Measurements from ENCODE around the gene MAPK7. TPM values are rescaled to one million over a fixed set of nuclear protein-coding genes. Genes with fewer than 3 reads are reported as not detected.

Gene MAPK7
- total RNA-seq, 3 donors from 2014 or later = 21.4 to 39.0 (median 22.7) TPM

DNA sequence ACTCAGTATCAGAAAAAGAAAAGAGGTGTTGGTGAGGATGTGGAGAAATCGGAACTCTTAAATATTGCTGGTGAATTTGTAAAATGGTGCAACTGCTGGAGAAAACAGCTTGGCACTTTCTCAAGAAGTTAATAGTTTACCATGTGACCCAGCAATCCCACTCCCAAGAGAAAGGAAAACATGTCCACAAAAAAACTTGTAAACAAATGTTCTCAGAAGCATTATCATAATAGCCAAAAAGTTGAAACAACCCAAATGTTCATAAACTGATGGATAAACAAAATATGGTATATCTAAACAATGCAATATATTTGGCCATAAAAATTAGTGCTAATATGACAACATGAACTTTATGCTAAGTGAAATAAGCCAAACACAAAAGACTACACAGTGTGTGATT, 2.6 kb upstream of the MAPK7 start:
- peaks cover 2% of the 10 kb centered on the region for H3K36me3 ChIP-seq
- H3K27ac ChIP-seq = no peak overlapping the region
- H3K4me1 ChIP-seq = peaks cover 7% of the 10 kb centered on the region in 2 donors
- H3K9me3 ChIP-seq = no peaks in the 10 kb centered on the region
- H3K27me3 ChIP-seq = no peaks in the 10 kb centered on the region
- no peak for DNase-seq (ENCODE audit: low spot score in 2 of 2)
- TF ChIP-seq, protein P1, sequence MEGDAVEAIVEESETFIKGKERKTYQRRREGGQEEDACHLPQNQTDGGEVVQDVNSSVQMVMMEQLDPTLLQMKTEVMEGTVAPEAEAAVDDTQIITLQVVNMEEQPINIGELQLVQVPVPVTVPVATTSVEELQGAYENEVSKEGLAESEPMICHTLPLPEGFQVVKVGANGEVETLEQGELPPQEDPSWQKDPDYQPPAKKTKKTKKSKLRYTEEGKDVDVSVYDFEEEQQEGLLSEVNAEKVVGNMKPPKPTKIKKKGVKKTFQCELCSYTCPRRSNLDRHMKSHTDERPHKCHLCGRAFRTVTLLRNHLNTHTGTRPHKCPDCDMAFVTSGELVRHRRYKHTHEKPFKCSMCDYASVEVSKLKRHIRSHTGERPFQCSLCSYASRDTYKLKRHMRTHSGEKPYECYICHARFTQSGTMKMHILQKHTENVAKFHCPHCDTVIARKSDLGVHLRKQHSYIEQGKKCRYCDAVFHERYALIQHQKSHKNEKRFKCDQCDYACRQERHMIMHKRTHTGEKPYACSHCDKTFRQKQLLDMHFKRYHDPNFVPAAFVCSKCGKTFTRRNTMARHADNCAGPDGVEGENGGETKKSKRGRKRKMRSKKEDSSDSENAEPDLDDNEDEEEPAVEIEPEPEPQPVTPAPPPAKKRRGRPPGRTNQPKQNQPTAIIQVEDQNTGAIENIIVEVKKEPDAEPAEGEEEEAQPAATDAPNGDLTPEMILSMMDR (IDR thresholded peaks at IDR 0.05) = no peak
- TF ChIP-seq POLR2A (IDR thresholded peaks at IDR 0.05) (no peak), POLR2AphosphoS5 (IDR thresholded peaks at IDR 0.05) (no peak)
- intact Hi-C loops (cut with DNase I; ENCODE audit: low total_unique reads) = loop anchor here (10.0 kb wide), 1 partner anchor 1989 kb away; no protein-coding TSS in a partner anchor
- H3K4me3 ChIP-seq = no peak overlapping the region

- TF ChIP-seq POLR2AphosphoS5 (IDR thresholded peaks at IDR 0.05) = no peak
- no peak for TF ChIP-seq POLR2A (IDR thresholded peaks at IDR 0.05)
- TF ChIP-seq, protein P1 (IDR thresholded peaks at IDR 0.05) = no peak
- no peaks in the 10 kb centered on the region for H3K9me3 ChIP-seq
- no peaks in the 10 kb centered on the region for H3K27me3 ChIP-seq
- intact Hi-C loops (cut with DNase I; ENCODE audit: low total_unique reads) = loop anchor here (10.0 kb wide), 1 partner anchor 1988 kb away; no protein-coding TSS in a partner anchor
- DNase-seq (ENCODE audit: low spot score in 2 of 2) = no peak
- peaks cover 7% of the 10 kb centered on the region in 2 donors for H3K4me1 ChIP-seq
- peak overlapping the region; percentile 96 to 97 for H3K27ac ChIP-seq
- H3K36me3 ChIP-seq = peaks cover 7% of the 10 kb centered on the region
- peak overlapping the region; percentile 79 to 96 (median 91) for H3K4me3 ChIP-seq
These were observed 1.5 kb upstream of the MAPK7 start for GRCh38 chr17:19376811-19377210.

- Histone ChIP-seq H3K4me3 (peak overlapping the region; percentile 79 to 96 (median 91)), H3K9me3 (no peaks in the 10 kb centered on the region), H3K36me3 (peaks cover 7% of the 10 kb centered on the region), H3K4me1 (peaks cover 7% of the 10 kb centered on the region in 2 donors), H3K27ac (peak overlapping the region; percentile 96 to 97), H3K27me3 (no peaks in the 10 kb centered on the region)
- intact Hi-C loops (cut with DNase I; ENCODE audit: low total_unique reads) = loop anchor here (10.0 kb wide), 1 partner anchor 1987 kb away; no protein-coding TSS in a partner anchor
- TF ChIP-seq, protein P1 (IDR thresholded peaks at IDR 0.05) = peak in 1 of 3 donors; percentile 32
- TF ChIP-seq POLR2AphosphoS5 (IDR thresholded peaks at IDR 0.05) (peak; percentile 79 to 88 (median 85)), POLR2A (IDR thresholded peaks at IDR 0.05) (peak; percentile 22)
- peak; percentile 98 for DNase-seq (ENCODE audit: low spot score in 2 of 2)
These were observed 489 bp upstream of the MAPK7 start for GRCh38 chr17:19377602-19378415.

DNA sequence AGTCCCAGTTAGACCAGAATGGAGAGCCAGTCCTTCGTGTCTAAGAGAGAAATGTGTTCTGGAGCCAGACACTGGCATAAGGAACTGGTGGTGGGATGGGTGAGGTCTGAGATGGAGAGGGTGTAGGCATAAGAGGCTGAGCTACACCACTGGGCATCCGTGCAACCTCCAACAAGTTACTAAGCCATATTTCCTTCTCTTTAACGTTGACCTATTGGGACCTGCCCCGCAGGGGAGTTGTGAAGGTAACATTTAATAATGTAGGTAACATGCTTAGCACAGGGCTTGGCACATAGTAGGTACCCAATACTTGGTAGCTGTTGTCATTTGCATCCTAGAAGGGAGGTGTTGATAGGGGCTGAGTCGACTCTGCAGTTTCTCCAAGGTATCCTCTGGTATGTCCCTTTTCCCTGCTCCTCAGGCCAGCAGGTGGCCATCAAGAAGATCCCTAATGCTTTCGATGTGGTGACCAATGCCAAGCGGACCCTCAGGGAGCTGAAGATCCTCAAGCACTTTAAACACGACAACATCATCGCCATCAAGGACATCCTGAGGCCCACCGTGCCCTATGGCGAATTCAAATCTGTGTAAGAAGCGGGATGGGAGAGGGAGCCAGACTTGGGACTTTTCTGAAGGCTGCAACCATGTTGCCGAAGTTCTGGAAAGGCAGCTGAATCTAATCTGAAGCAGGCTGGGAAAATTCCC, 1.2 kb downstream of the MAPK7 start:
- Histone ChIP-seq H3K9me3 (no peaks in the 10 kb centered on the region), H3K4me1 (peaks cover 7 to 20% of the 10 kb centered on the region in 2 donors), H3K27me3 (no peaks in the 10 kb centered on the region), H3K36me3 (peaks cover 7% of the 10 kb centered on the region), H3K27ac (peak overlapping the region; percentile 96 to 97), H3K4me3 (peak overlapping the region; percentile 79 to 96 (median 91))
- TF ChIP-seq POLR2AphosphoS5 (IDR thresholded peaks at IDR 0.05) (no peak), POLR2A (IDR thresholded peaks at IDR 0.05) (no peak)
- TF ChIP-seq, protein P1 (IDR thresholded peaks at IDR 0.05) = no peak
- intact Hi-C loops (cut with DNase I; ENCODE audit: low total_unique reads) = loop anchor here (10.0 kb wide), 1 partner anchor 1985 kb away; no protein-coding TSS in a partner anchor
- DNase-seq (ENCODE audit: low spot score in 2 of 2) = peak in 1 of 2 donors; percentile 10

Measured in breast epithelium (tissue), 4 donors.